ENCODE measurements around the gene USB1. TPM values are rescaled to one million over a fixed set of nuclear protein-coding genes. Genes with fewer than 3 reads are reported as not detected.

The USB1 gene
- total RNA-seq, 2 experiments from 2014 or later, result 32.9 to 37.5 TPM

GRCh38 chr16:57986196-57986595 lies 15.0 kb upstream of the USB1 start:
- no peak for DNase-seq
- ChIA-PET POLR2A (no interaction called here), CTCF (interaction anchor here (2.3 kb wide), 1 partner anchor 14 kb away, joined by 6 read pairs; no protein-coding TSS in a partner anchor)
- H3K4me1 Mint-ChIP-seq (ENCODE audit: low read depth), result peaks cover 5% of the 10 kb centered on the region
- H3K36me3 Mint-ChIP-seq (ENCODE audit: low read depth), result no peaks in the 10 kb centered on the region
- TF ChIP-seq CTCF (IDR thresholded peaks at IDR 0.05), result no peak
- no peaks in the 10 kb centered on the region for H3K27me3 Mint-ChIP-seq
- H3K27ac Mint-ChIP-seq, result no peak overlapping the region
- intact Hi-C loops (cut with micrococcal nuclease), result no loop called here
- no peaks in the 10 kb centered on the region for H3K9me3 Mint-ChIP-seq
- peak overlapping the region; percentile 83 for H3K4me3 Mint-ChIP-seq
- no peak for ATAC-seq

GRCh38 chr16:57987441-57988177 lies 13.6 kb upstream of the USB1 start:
- intact Hi-C loops (cut with micrococcal nuclease), result no loop called here
- Mint-ChIP-seq H3K4me3 (no peak overlapping the region), H3K9me3 (no peaks in the 10 kb centered on the region), H3K27me3 (no peaks in the 10 kb centered on the region), H3K27ac (no peak overlapping the region), H3K4me1 (ENCODE audit: low read depth) (peaks cover 5% of the 10 kb centered on the region), H3K36me3 (ENCODE audit: low read depth) (no peaks in the 10 kb centered on the region)
- POLR2A ChIA-PET, result interaction anchor here (0.6 kb wide), 1 partner anchor 1378 kb away, joined by 4 read pairs; no protein-coding TSS in a partner anchor
- no peak for DNase-seq
- no peak for TF ChIP-seq CTCF (IDR thresholded peaks at IDR 0.05)
- no peak for ATAC-seq
- CTCF ChIA-PET, result interaction anchor here (1.0 to 2.3 kb wide), 2 partner anchors 12 to 81 kb away, joined by 3 to 6 read pairs; no protein-coding TSS in a partner anchor

- no peaks in the 10 kb centered on the region for H3K27me3 Mint-ChIP-seq
These were observed 12.3 kb upstream of the USB1 start for GRCh38 chr16:57988929-57989328.

GRCh38 chr16:57991551-57992059 lies 9.6 kb upstream of the USB1 start:
- ChIA-PET CTCF (interaction anchor here (1.6 kb wide), 1 partner anchor 401 kb away, joined by 3 read pairs; no protein-coding TSS in a partner anchor), POLR2A (interaction anchor here (0.9 kb wide), 1 partner anchor 85 kb away, joined by 3 read pairs; no protein-coding TSS in a partner anchor)
- Mint-ChIP-seq H3K9me3 (no peaks in the 10 kb centered on the region), H3K4me1 (ENCODE audit: low read depth) (peaks cover 18% of the 10 kb centered on the region), H3K27ac (no peak overlapping the region), H3K27me3 (no peaks in the 10 kb centered on the region), H3K4me3 (no peak overlapping the region), H3K36me3 (ENCODE audit: low read depth) (peaks cover 2% of the 10 kb centered on the region)
- intact Hi-C loops (cut with micrococcal nuclease), result no loop called here
- DNase-seq (no peak), ATAC-seq (no peak)
- no peak for TF ChIP-seq CTCF (IDR thresholded peaks at IDR 0.05)

More at GRCh38 chr16:57988929-57989328, 12.3 kb upstream of the USB1 start:
- DNase-seq (no peak), ATAC-seq (no peak)
- CTCF ChIA-PET, result interaction anchor here (1.1 to 1.6 kb wide), 3 partner anchors 43 to 412 kb away, joined by 3 to 5 read pairs (median 5); no protein-coding TSS in a partner anchor
- Mint-ChIP-seq H3K4me1 (ENCODE audit: low read depth) (peaks cover 5% of the 10 kb centered on the region), H3K27ac (no peak overlapping the region), H3K36me3 (ENCODE audit: low read depth) (no peaks in the 10 kb centered on the region), H3K4me3 (no peak overlapping the region), H3K9me3 (no peaks in the 10 kb centered on the region)
- POLR2A ChIA-PET, result interaction anchor here (0.6 to 1.6 kb wide), 3 partner anchors 10 to 94 kb away, joined by 3 to 5 read pairs (median 4); no protein-coding TSS in a partner anchor
- TF ChIP-seq CTCF (IDR thresholded peaks at IDR 0.05), result no peak
- intact Hi-C loops (cut with micrococcal nuclease), result no loop called here

- TF ChIP-seq CTCF (IDR thresholded peaks at IDR 0.05), result no peak
- ChIA-PET CTCF (interaction anchor here (1.6 kb wide), 1 partner anchor 401 kb away, joined by 3 read pairs; no protein-coding TSS in a partner anchor), POLR2A (interaction anchor here (0.9 kb wide), 1 partner anchor 85 kb away, joined by 3 read pairs; no protein-coding TSS in a partner anchor)
- H3K9me3 Mint-ChIP-seq, result no peaks in the 10 kb centered on the region
- peaks cover 19% of the 10 kb centered on the region for H3K4me1 Mint-ChIP-seq (ENCODE audit: low read depth)
- no peak overlapping the region for H3K27ac Mint-ChIP-seq
- ATAC-seq (no peak), DNase-seq (no peak)
- H3K27me3 Mint-ChIP-seq, result no peaks in the 10 kb centered on the region
- intact Hi-C loops (cut with micrococcal nuclease), result no loop called here
- no peak overlapping the region for H3K4me3 Mint-ChIP-seq
- H3K36me3 Mint-ChIP-seq (ENCODE audit: low read depth), result peaks cover 2% of the 10 kb centered on the region
These were observed 9.1 kb upstream of the USB1 start for GRCh38 chr16:57992084-57992483.

Measured in activated CD8-positive, alpha-beta T cell treated with anti-CD3 and anti-CD28 coated beads for 36 hours (primary cell).